HEK293 (cell line): Measurements from ENCODE around the gene TP53AIP1.

Source experiments
- YY2 ChIP-seq: fragments of 450-650 bp; formaldehyde crosslinking; IDR thresholded peaks from 2 replicates; pipeline ENCODE4 v1.5.1; 2016; ENCODE audit warnings: missing biosample characterization, missing genetic modification characterization
- ZBTB20 ChIP-seq: fragments of 450-650 bp; formaldehyde crosslinking; IDR thresholded peaks from 2 replicates; pipeline ENCODE4 v1.5.1; 2016; ENCODE audit warnings: missing biosample characterization, missing genetic modification characterization
- ZNF121 ChIP-seq: fragments of 450-650 bp; formaldehyde crosslinking; IDR thresholded peaks from 2 replicates; pipeline ENCODE4 v1.5.1; 2016; ENCODE audit warnings: missing biosample characterization, missing genetic modification characterization
- ZNF146 ChIP-seq: fragments of 450-650 bp; formaldehyde crosslinking; IDR thresholded peaks from 2 replicates; pipeline ENCODE4 v1.5.1; 2016; ENCODE audit warnings: missing biosample characterization, missing genetic modification characterization
- ZNF274 ChIP-seq, 2 experiments: fragments of 200-500 bp in 1 of 2; fragments of 450-650 bp in 1 of 2; sonication (Bioruptor generic) in 1 of 2; formaldehyde crosslinking in 1 of 2; IDR thresholded peaks; 2 replicates each; pipeline versions ENCODE4 v1.5.1 to v1.6.1; 2014 to 2016; ENCODE audit warnings: borderline replicate concordance in 1 of 2, inconsistent platforms in 1 of 2, low read length in 1 of 2, missing biosample characterization in 1 of 2, missing genetic modification characterization in 1 of 2
- ZNF335 ChIP-seq: fragments of 450-650 bp; formaldehyde crosslinking; conservative IDR thresholded peaks from 2 replicates; pipeline ENCODE4 v1.5.1; 2016; ENCODE audit warnings: missing biosample characterization, missing genetic modification characterization
- ZNF433 ChIP-seq: fragments of 450-650 bp; formaldehyde crosslinking; IDR thresholded peaks from 2 replicates; pipeline ENCODE4 v1.5.1; 2016; ENCODE audit warnings: missing biosample characterization, missing genetic modification characterization, low read depth
- ZNF510 ChIP-seq: fragments of 450-650 bp; formaldehyde crosslinking; IDR thresholded peaks from 2 replicates; pipeline ENCODE4 v1.5.1; 2018; ENCODE audit warnings: mild to moderate bottlenecking, missing genetic modification characterization, missing biosample characterization; ENCODE audit not compliant: insufficient replicate concordance
- ZNF561 ChIP-seq: fragments of 450-650 bp; IDR thresholded peaks from 2 replicates; pipeline ENCODE4 v1.5.1; 2018; ENCODE audit warnings: missing biosample characterization, missing genetic modification characterization, borderline replicate concordance
- ZNF837 ChIP-seq: fragments of 450-650 bp; formaldehyde crosslinking; IDR thresholded peaks from 2 replicates; pipeline ENCODE4 v1.5.1; 2016; ENCODE audit warnings: missing biosample characterization, missing genetic modification characterization
- TF ChIP-seq, protein P1 (sequence below): fragments of 450-650 bp; formaldehyde crosslinking; IDR thresholded peaks from 2 replicates; pipeline ENCODE4 v1.5.1; 2016; ENCODE audit warnings: missing biosample characterization, missing genetic modification characterization
- TF ChIP-seq, protein P2 (sequence below): fragments of 450-650 bp; formaldehyde crosslinking; IDR thresholded peaks from 2 replicates; pipeline ENCODE4 v1.5.1; 2016; ENCODE audit warnings: missing biosample characterization, missing genetic modification characterization
- TF ChIP-seq, protein P3 (sequence below): fragments of 450-650 bp; formaldehyde crosslinking; IDR thresholded peaks from 2 replicates; pipeline ENCODE4 v1.5.1; 2016; ENCODE audit warnings: missing biosample characterization, missing genetic modification characterization
- TF ChIP-seq, protein P4 (sequence below): fragments of 450-650 bp; formaldehyde crosslinking; conservative IDR thresholded peaks from 2 replicates; pipeline ENCODE4 v1.5.1; 2016; ENCODE audit warnings: low read depth, missing biosample characterization, missing genetic modification characterization

DNA sequence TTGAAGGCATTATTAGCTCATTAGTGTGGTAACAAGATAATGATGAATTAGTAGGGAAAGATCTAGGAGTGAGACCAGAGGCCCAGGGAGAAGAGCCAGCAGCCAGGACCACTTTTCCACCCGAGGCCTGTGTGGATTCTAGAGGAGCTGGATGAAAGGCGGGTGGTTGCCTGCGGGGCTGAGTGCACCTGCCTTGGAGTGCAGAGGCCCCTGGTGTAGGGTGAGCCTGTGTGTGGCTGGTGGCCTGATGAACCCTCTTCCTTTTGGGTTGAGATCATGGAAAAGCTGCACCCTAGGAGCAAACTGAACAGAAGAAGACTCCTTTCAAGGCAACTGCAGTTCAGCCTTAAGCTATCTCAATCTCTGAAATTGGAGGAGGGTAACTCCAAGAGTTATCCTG is 5.9 kb upstream of the TP53AIP1 start:
- no peak for TF ChIP-seq ZNF335 (tag by site-specific recombination)
- TF ChIP-seq ZNF837 = no peak
- TF ChIP-seq, protein P1, sequence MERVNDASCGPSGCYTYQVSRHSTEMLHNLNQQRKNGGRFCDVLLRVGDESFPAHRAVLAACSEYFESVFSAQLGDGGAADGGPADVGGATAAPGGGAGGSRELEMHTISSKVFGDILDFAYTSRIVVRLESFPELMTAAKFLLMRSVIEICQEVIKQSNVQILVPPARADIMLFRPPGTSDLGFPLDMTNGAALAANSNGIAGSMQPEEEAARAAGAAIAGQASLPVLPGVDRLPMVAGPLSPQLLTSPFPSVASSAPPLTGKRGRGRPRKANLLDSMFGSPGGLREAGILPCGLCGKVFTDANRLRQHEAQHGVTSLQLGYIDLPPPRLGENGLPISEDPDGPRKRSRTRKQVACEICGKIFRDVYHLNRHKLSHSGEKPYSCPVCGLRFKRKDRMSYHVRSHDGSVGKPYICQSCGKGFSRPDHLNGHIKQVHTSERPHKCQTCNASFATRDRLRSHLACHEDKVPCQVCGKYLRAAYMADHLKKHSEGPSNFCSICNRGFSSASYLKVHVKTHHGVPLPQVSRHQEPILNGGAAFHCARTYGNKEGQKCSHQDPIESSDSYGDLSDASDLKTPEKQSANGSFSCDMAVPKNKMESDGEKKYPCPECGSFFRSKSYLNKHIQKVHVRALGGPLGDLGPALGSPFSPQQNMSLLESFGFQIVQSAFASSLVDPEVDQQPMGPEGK (tag by site-specific recombination) = no peak
- no peak for TF ChIP-seq ZNF274 (IDR thresholded peaks at IDR 0.05; ENCODE audit: low read length)
- TF ChIP-seq ZNF274 (tag by site-specific recombination; IDR thresholded peaks at IDR 0.05; ENCODE audit: borderline replicate concordance) = no peak
- TF ChIP-seq, protein P2, sequence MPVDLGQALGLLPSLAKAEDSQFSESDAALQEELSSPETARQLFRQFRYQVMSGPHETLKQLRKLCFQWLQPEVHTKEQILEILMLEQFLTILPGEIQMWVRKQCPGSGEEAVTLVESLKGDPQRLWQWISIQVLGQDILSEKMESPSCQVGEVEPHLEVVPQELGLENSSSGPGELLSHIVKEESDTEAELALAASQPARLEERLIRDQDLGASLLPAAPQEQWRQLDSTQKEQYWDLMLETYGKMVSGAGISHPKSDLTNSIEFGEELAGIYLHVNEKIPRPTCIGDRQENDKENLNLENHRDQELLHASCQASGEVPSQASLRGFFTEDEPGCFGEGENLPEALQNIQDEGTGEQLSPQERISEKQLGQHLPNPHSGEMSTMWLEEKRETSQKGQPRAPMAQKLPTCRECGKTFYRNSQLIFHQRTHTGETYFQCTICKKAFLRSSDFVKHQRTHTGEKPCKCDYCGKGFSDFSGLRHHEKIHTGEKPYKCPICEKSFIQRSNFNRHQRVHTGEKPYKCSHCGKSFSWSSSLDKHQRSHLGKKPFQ (tag by site-specific recombination) = no peak
- no peak for TF ChIP-seq ZNF121 (tag by site-specific recombination)
- no peak for TF ChIP-seq ZNF561 (tag by site-specific recombination)
- TF ChIP-seq, protein P3, sequence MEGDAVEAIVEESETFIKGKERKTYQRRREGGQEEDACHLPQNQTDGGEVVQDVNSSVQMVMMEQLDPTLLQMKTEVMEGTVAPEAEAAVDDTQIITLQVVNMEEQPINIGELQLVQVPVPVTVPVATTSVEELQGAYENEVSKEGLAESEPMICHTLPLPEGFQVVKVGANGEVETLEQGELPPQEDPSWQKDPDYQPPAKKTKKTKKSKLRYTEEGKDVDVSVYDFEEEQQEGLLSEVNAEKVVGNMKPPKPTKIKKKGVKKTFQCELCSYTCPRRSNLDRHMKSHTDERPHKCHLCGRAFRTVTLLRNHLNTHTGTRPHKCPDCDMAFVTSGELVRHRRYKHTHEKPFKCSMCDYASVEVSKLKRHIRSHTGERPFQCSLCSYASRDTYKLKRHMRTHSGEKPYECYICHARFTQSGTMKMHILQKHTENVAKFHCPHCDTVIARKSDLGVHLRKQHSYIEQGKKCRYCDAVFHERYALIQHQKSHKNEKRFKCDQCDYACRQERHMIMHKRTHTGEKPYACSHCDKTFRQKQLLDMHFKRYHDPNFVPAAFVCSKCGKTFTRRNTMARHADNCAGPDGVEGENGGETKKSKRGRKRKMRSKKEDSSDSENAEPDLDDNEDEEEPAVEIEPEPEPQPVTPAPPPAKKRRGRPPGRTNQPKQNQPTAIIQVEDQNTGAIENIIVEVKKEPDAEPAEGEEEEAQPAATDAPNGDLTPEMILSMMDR (tag by site-specific recombination) = peak; percentile 24; the same call in 1 of the 2 replicates
- TF ChIP-seq, protein P4, sequence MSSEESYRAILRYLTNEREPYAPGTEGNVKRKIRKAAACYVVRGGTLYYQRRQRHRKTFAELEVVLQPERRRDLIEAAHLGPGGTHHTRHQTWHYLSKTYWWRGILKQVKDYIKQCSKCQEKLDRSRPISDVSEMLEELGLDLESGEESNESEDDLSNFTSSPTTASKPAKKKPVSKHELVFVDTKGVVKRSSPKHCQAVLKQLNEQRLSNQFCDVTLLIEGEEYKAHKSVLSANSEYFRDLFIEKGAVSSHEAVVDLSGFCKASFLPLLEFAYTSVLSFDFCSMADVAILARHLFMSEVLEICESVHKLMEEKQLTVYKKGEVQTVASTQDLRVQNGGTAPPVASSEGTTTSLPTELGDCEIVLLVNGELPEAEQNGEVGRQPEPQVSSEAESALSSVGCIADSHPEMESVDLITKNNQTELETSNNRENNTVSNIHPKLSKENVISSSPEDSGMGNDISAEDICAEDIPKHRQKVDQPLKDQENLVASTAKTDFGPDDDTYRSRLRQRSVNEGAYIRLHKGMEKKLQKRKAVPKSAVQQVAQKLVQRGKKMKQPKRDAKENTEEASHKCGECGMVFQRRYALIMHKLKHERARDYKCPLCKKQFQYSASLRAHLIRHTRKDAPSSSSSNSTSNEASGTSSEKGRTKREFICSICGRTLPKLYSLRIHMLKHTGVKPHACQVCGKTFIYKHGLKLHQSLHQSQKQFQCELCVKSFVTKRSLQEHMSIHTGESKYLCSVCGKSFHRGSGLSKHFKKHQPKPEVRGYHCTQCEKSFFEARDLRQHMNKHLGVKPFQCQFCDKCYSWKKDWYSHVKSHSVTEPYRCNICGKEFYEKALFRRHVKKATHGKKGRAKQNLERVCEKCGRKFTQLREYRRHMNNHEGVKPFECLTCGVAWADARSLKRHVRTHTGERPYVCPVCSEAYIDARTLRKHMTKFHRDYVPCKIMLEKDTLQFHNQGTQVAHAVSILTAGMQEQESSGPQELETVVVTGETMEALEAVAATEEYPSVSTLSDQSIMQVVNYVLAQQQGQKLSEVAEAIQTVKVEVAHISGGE (tag by site-specific recombination) = no peak
- TF ChIP-seq ZNF510 (tag by site-specific recombination) = no peak
- no peak for TF ChIP-seq YY2 (tag by site-specific recombination)
- no peak for TF ChIP-seq ZNF433 (tag by site-specific recombination)
- TF ChIP-seq ZNF146 = no peak
- TF ChIP-seq ZBTB20 (tag by site-specific recombination) = no peak
